CD4-positive, CD25-positive, alpha-beta regulatory T cell (primary cell): ENCODE measurements around the gene MGAT5. TPM values are rescaled to one million over a fixed set of nuclear protein-coding genes. Genes with fewer than 3 reads are reported as not detected.

ENCODE experiments used
- ATAC-seq, 2 donors: fragments of 150-1000 bp; cut with Tn5 transposase; one replicate each; pipeline ENCODE4 v1.10.0; 2021; ENCODE audit warnings: low read depth in 2 of 2, moderate number of reproducible peaks in 2 of 2, moderate library complexity in 1 of 2
- DNase-seq, 3 donors: peaks; one replicate each; pipeline versions ENCODE4 v3.0.0 to v3.0.0-alpha.2; 2012 to 2022; ENCODE audit warnings: mixed read lengths in 1 of 3
- H3K27ac ChIP-seq: one replicate; pipeline ENCODE4 v1.7.0; 2013; ENCODE audit warnings: mild to moderate bottlenecking, low read length; ENCODE audit not compliant: insufficient read depth, poor library complexity, severe bottlenecking
- H3K27me3 ChIP-seq: one replicate; pipeline ENCODE4 v1.7.0; 2013; ENCODE audit warnings: low read length; ENCODE audit not compliant: control insufficient read depth, insufficient read depth
- H3K36me3 ChIP-seq: one replicate; pipeline ENCODE4 v1.7.0; 2013; ENCODE audit warnings: mild to moderate bottlenecking, low read length, moderate library complexity; ENCODE audit not compliant: control insufficient read depth, insufficient read depth
- H3K4me1 ChIP-seq: 2 replicates; pipeline ENCODE4 v1.7.0; 2013; ENCODE audit warnings: mild to moderate bottlenecking, low read length; ENCODE audit not compliant: insufficient read depth, control insufficient read depth, poor library complexity, severe bottlenecking
- H3K4me3 ChIP-seq: one replicate; pipeline ENCODE4 v1.7.0; 2013; ENCODE audit warnings: low read depth, mild to moderate bottlenecking, low read length, moderate library complexity
- H3K9me3 ChIP-seq, 2 experiments: 1 replicate in 1 of 2; 2 replicates in 1 of 2; pipeline ENCODE4 v1.7.0; 2013; ENCODE audit warnings: low read length in 2 of 2, mild to moderate bottlenecking in 1 of 2, moderate library complexity in 1 of 2; ENCODE audit not compliant: control insufficient read depth in 2 of 2
- H3K27ac Mint-ChIP-seq, 3 donors: one replicate each; pipeline ENCODE4 v1.8.0; 2020 to 2022; ENCODE audit warnings: mild to moderate bottlenecking in 3 of 3, mixed read lengths in 3 of 3, moderate library complexity in 2 of 3
- H3K27me3 Mint-ChIP-seq: one replicate; pipeline ENCODE4 v1.8.0; 2022; ENCODE audit warnings: mild to moderate bottlenecking, mixed read lengths
- H3K36me3 Mint-ChIP-seq: one replicate; pipeline ENCODE4 v1.8.0; 2020; ENCODE audit warnings: mixed read lengths
- H3K4me1 Mint-ChIP-seq, 4 donors: one replicate each; pipeline ENCODE4 v1.8.0; 2020 to 2022; ENCODE audit warnings: mixed read lengths in 4 of 4, mild to moderate bottlenecking in 1 of 4
- H3K4me3 Mint-ChIP-seq, 4 donors: one replicate each; pipeline ENCODE4 v1.8.0; 2020 to 2022; ENCODE audit warnings: mild to moderate bottlenecking in 4 of 4, mixed read lengths in 4 of 4, moderate library complexity in 3 of 4
- H3K9me3 Mint-ChIP-seq, 7 donors: one replicate each; pipeline ENCODE4 v1.8.0; 2020 to 2022; ENCODE audit warnings: mixed read lengths in 7 of 7, mild to moderate bottlenecking in 3 of 7, moderate library complexity in 2 of 7
- polyA plus RNA-seq, 4 donors: library from polyadenylated mRNA; unstranded; fragments of 300-500 nt; fragmentation: Illumina TruSeq; gene quantifications; one replicate each; pipeline ENCODE4 v1.2.3, GENCODE V29; 2021
- total RNA-seq: library from RNA; stranded (reverse); gene quantifications from one replicate; pipeline ENCODE4 v1.2.3, GENCODE V29; 2022

Gene MGAT5
- total and polyA plus RNA-seq, 5 donors from 2014 or later: 3.6 to 68.8 (median 6.9) TPM

GRCh38 chr2:134411279-134411827 is 157.5 kb downstream of the MGAT5 start:
- H3K4me1 Mint-ChIP-seq: peaks cover 0 to 34% (median 21%) of the 10 kb centered on the region in 4 donors
- Histone ChIP-seq H3K27ac (no peak overlapping the region), H3K27me3 (no peaks in the 10 kb centered on the region), H3K36me3 (peaks cover 20% of the 10 kb centered on the region), H3K4me3 (no peak overlapping the region), H3K9me3 (no peaks in the 10 kb centered on the region), H3K4me1 (no peaks in the 10 kb centered on the region)
- H3K27ac Mint-ChIP-seq: peak overlapping the region; percentile 33 to 84 (median 64)
- ATAC-seq (no peak), DNase-seq (no peak)
- no peak overlapping the region for H3K4me3 Mint-ChIP-seq
- H3K27me3 Mint-ChIP-seq: no peaks in the 10 kb centered on the region
- H3K9me3 Mint-ChIP-seq: no peaks in the 10 kb centered on the region
- H3K36me3 Mint-ChIP-seq: peaks cover 29% of the 10 kb centered on the region

DNA sequence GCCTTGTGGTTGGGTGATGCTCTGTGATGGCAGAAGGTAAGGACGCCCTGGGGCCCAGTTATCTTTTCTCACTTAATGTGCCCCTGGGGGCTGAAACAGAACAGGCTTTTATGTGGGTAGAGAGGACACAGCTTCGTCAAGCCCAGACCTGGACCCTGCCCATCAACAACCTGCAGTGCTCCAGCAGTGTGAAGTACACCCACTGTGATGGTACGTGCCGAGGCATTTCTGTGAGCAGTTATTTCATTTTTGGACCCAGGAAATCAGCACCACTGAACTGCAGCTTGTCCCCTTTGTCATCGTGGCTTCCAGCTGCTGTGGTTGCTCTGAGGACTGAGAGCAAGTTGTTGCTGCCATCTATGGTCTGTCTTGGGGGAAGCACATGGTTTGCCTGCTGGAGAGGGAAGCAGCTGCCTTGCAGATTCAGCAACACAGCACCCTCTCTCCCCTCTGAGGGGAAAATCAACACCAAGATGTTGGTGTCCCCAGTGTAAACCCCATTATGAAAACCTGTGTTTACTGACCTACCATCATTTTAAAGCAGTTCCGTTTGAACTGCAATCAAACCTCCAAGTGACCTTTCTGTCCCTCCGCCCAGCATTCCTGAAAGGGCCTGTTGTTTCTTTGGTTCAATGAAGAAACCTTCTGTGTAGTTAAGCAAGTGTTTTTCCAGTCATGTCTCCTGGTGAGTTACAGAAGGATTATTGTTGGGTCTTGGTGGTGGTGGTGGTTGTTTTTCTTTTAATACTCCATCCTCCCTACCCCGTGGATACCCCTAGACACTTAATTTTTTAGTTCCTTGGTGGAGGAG is 158.2 kb downstream of the MGAT5 start:
- Histone ChIP-seq H3K9me3 (no peaks in the 10 kb centered on the region), H3K4me1 (no peaks in the 10 kb centered on the region), H3K36me3 (peaks cover 19% of the 10 kb centered on the region), H3K4me3 (no peak overlapping the region), H3K27me3 (no peaks in the 10 kb centered on the region), H3K27ac (no peak overlapping the region)
- no peak overlapping the region for H3K4me3 Mint-ChIP-seq
- no peaks in the 10 kb centered on the region for H3K27me3 Mint-ChIP-seq
- H3K27ac Mint-ChIP-seq: peak overlapping the region in 2 of 3 donors; percentile 64 to 84
- peaks cover 28% of the 10 kb centered on the region for H3K36me3 Mint-ChIP-seq
- DNase-seq (peak; percentile 21 to 78 (median 59)), ATAC-seq (peak; percentile 80 to 86)
- H3K4me1 Mint-ChIP-seq: peaks cover 0 to 31% (median 20%) of the 10 kb centered on the region in 4 donors
- H3K9me3 Mint-ChIP-seq: no peaks in the 10 kb centered on the region

DNA sequence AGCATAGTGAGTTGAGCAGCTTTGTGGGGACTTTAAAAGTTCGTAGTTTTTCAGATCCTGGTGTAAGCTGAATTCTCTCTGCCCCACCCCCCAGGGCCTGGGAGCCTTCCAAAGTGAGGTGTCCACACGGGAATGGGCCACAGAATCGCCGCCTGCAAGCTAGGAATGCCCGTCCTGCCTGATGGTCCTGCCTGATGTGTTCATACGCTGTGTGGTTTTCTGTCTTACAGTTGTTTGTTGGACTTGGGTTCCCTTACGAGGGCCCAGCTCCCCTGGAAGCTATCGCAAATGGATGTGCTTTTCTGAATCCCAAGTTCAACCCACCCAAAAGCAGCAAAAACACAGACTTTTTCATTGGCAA is 158.7 kb downstream of the MGAT5 start:
- Mint-ChIP-seq H3K4me3 (no peak overlapping the region), H3K36me3 (peaks cover 24% of the 10 kb centered on the region), H3K9me3 (no peaks in the 10 kb centered on the region), H3K27me3 (no peaks in the 10 kb centered on the region), H3K27ac (no peak overlapping the region), H3K4me1 (peaks cover 0 to 28% (median 17%) of the 10 kb centered on the region in 4 donors)
- Histone ChIP-seq H3K27me3 (no peaks in the 10 kb centered on the region), H3K4me3 (no peak overlapping the region), H3K36me3 (peaks cover 18% of the 10 kb centered on the region), H3K4me1 (no peaks in the 10 kb centered on the region), H3K27ac (no peak overlapping the region), H3K9me3 (no peaks in the 10 kb centered on the region)
- no peak for ATAC-seq
- no peak for DNase-seq

- Histone ChIP-seq H3K27me3 (no peaks in the 10 kb centered on the region), H3K36me3 (peaks cover 22% of the 10 kb centered on the region), H3K9me3 (no peaks in the 10 kb centered on the region), H3K27ac (no peak overlapping the region), H3K4me1 (no peaks in the 10 kb centered on the region), H3K4me3 (no peak overlapping the region)
- H3K9me3 Mint-ChIP-seq: no peaks in the 10 kb centered on the region
- peaks cover 0 to 24% (median 14%) of the 10 kb centered on the region in 4 donors for H3K4me1 Mint-ChIP-seq
- H3K36me3 Mint-ChIP-seq: peaks cover 31% of the 10 kb centered on the region
- peak overlapping the region in 1 of 3 donors; percentile 28 for H3K27ac Mint-ChIP-seq
- DNase-seq (no peak), ATAC-seq (no peak)
- H3K4me3 Mint-ChIP-seq: no peak overlapping the region
- no peaks in the 10 kb centered on the region for H3K27me3 Mint-ChIP-seq
These were observed 159.6 kb downstream of the MGAT5 start for GRCh38 chr2:134413430-134413829.

GRCh38 chr2:134413912-134414311 is 160.0 kb downstream of the MGAT5 start:
- no peaks in the 10 kb centered on the region for H3K9me3 Mint-ChIP-seq
- Histone ChIP-seq H3K4me3 (no peak overlapping the region), H3K4me1 (no peaks in the 10 kb centered on the region), H3K27me3 (no peaks in the 10 kb centered on the region), H3K27ac (no peak overlapping the region), H3K9me3 (no peaks in the 10 kb centered on the region), H3K36me3 (peaks cover 22% of the 10 kb centered on the region)
- H3K4me3 Mint-ChIP-seq: no peak overlapping the region
- ATAC-seq (no peak), DNase-seq (no peak)
- H3K4me1 Mint-ChIP-seq: peaks cover 0 to 25% (median 12%) of the 10 kb centered on the region in 4 donors
- no peaks in the 10 kb centered on the region for H3K27me3 Mint-ChIP-seq
- peaks cover 34% of the 10 kb centered on the region for H3K36me3 Mint-ChIP-seq
- peak overlapping the region in 1 of 3 donors; percentile 28 for H3K27ac Mint-ChIP-seq

GRCh38 chr2:134416018-134416417 is 162.1 kb downstream of the MGAT5 start:
- Mint-ChIP-seq H3K4me1 (peaks cover 0 to 18% (median 3%) of the 10 kb centered on the region in 4 donors), H3K27ac (no peak overlapping the region), H3K27me3 (no peaks in the 10 kb centered on the region), H3K4me3 (no peak overlapping the region), H3K9me3 (no peaks in the 10 kb centered on the region), H3K36me3 (peaks cover 34% of the 10 kb centered on the region)
- no peaks in the 10 kb centered on the region for H3K27me3 ChIP-seq
- no peak for ATAC-seq
- no peaks in the 10 kb centered on the region for H3K4me1 ChIP-seq
- H3K9me3 ChIP-seq: no peaks in the 10 kb centered on the region
- no peak for DNase-seq
- H3K36me3 ChIP-seq: peaks cover 20% of the 10 kb centered on the region
- H3K27ac ChIP-seq: no peak overlapping the region
- H3K4me3 ChIP-seq: no peak overlapping the region

- no peak overlapping the region for H3K27ac Mint-ChIP-seq
- H3K9me3 ChIP-seq: no peaks in the 10 kb centered on the region
- DNase-seq (no peak), ATAC-seq (no peak)
- no peaks in the 10 kb centered on the region for H3K4me1 ChIP-seq
- H3K36me3 Mint-ChIP-seq: peaks cover 34% of the 10 kb centered on the region
- no peaks in the 10 kb centered on the region for H3K27me3 ChIP-seq
- peaks cover 0 to 12% (median 3%) of the 10 kb centered on the region in 4 donors for H3K4me1 Mint-ChIP-seq
- H3K4me3 ChIP-seq: no peak overlapping the region
- H3K36me3 ChIP-seq: peaks cover 20% of the 10 kb centered on the region
- no peaks in the 10 kb centered on the region for H3K27me3 Mint-ChIP-seq
- H3K4me3 Mint-ChIP-seq: no peak overlapping the region
- H3K27ac ChIP-seq: no peak overlapping the region
- no peaks in the 10 kb centered on the region for H3K9me3 Mint-ChIP-seq
These were observed 162.8 kb downstream of the MGAT5 start for GRCh38 chr2:134416637-134417036.
